HCT116 (cell line): ENCODE measurements around the gene NCBP3. TPM values are rescaled to one million over a fixed set of nuclear protein-coding genes. Genes with fewer than 3 reads are reported as not detected.

Experiments used
- ATAC-seq: fragments of 200-7000 bp; cut with Tn5 transposase; 2 replicates; pipeline ENCODE4 v1.9.1; 2020; ENCODE audit warnings: mild to moderate bottlenecking, moderate library complexity
- BruUV-seq: library from RNA; stranded (reverse); fragments of 400-500 nt; replicated peaks from 2 replicates; lab custom pipeline; 2021; lab: Mats Ljungman, UMichigan
- CTCF ChIA-PET: fragments of 300-600 bp; sonication (Branson Sonifier 250); formaldehyde crosslinking; loops from one replicate; lab custom pipeline; 2021; ENCODE audit warnings: antibody characterized with exemption; lab: Charles Lee
- POLR2A ChIA-PET: fragments of 300-600, 350-600 bp; sonication (Branson Sonifier 250); formaldehyde crosslinking; loops from one replicate; lab custom pipeline; 2021; ENCODE audit warnings: antibody characterized with exemption; lab: Charles Lee
- RAD21 ChIA-PET, 2 experiments: fragments of 300-600 bp; sonication (Branson Sonifier 250); formaldehyde crosslinking; loops; one replicate each; lab custom pipeline; 2023; ENCODE audit warnings: low total read pairs in 2 of 2; ENCODE audit not compliant: uncharacterized antibody in 2 of 2, unreplicated experiment in 2 of 2, low non-redundant PET in 1 of 2; lab: Charles Lee
- DNase-seq: peaks from one replicate; pipeline ENCODE4 v3.0.0-alpha.2; 2010; ENCODE audit warnings: low read depth, low spot score
- H2AFZ ChIP-seq: fragments of 200-600 bp; shearing (Covaris generic), sonication (generic); 2 replicates; pipeline ENCODE4 v1.6.1; 2017; ENCODE audit warnings: low read depth, mixed run types, mixed read lengths, antibody characterized with exemption, low read length; ENCODE audit not compliant: poor library complexity, severe bottlenecking
- H3K27ac ChIP-seq: 2 replicates; pipeline ENCODE4 v1.5.1; 2012; ENCODE audit warnings: low read depth, low read length
- H3K27me3 ChIP-seq: fragments of 200-600 bp; sonication (generic); 2 replicates; pipeline ENCODE4 v1.6.1; 2016; ENCODE audit warnings: mixed run types, low read length, mixed read lengths; ENCODE audit not compliant: insufficient read depth
- H3K36me3 ChIP-seq, 2 experiments: fragments of 200-500 bp in 1 of 2; fragments of 200-600 bp in 1 of 2; sonication (Bioruptor generic) in 1 of 2; sonication (generic) in 1 of 2; 2 replicates each; pipeline versions ENCODE4 v1.5.1 to v1.6.1; 2014 to 2016; ENCODE audit warnings: low read length in 2 of 2, inconsistent platforms in 1 of 2, mixed read lengths in 1 of 2, mixed run types in 1 of 2; ENCODE audit not compliant: insufficient read depth in 2 of 2, control insufficient read depth in 1 of 2
- H3K4me1 ChIP-seq, 2 experiments: fragments of 200-600 bp in 1 of 2; sonication (generic) in 1 of 2; 2 replicates each; pipeline versions ENCODE4 v1.5.1 to v1.6.1; 2012 to 2017; ENCODE audit warnings: low read length in 2 of 2, inconsistent platforms in 1 of 2, mild to moderate bottlenecking in 1 of 2, mixed read lengths in 1 of 2, mixed run types in 1 of 2, moderate library complexity in 1 of 2; ENCODE audit not compliant: insufficient read depth in 2 of 2, control insufficient read depth in 1 of 2
- H3K4me2 ChIP-seq: fragments of 200-600 bp; sonication (generic); 2 replicates; pipeline ENCODE4 v1.6.1; 2017; ENCODE audit warnings: mixed run types, low read length, mixed read lengths
- H3K4me3 ChIP-seq, 2 experiments: fragments of 200-600 bp in 1 of 2; sonication (generic) in 1 of 2; replicated peaks in 1 of 2; 2 replicates each; pipeline ENCODE4 v1.5.1; 2011 to 2016; ENCODE audit warnings: low read length in 2 of 2, control low read depth in 1 of 2, low read depth in 1 of 2, mild to moderate bottlenecking in 1 of 2, mixed read lengths in 1 of 2, mixed run types in 1 of 2
- H3K79me2 ChIP-seq: fragments of 200-600 bp; sonication (generic); 2 replicates; pipeline ENCODE4 v1.6.1; 2017; ENCODE audit warnings: mild to moderate bottlenecking, mixed run types, low read length, moderate library complexity, mixed read lengths; ENCODE audit not compliant: insufficient read depth
- H3K9ac ChIP-seq: fragments of 200-600 bp; sonication (generic); 2 replicates; pipeline ENCODE4 v1.6.1; 2016; ENCODE audit warnings: low read length, mixed read lengths
- H3K9me2 ChIP-seq: fragments of 200-600 bp; sonication (generic), shearing (Covaris generic); 2 replicates; pipeline ENCODE4 v1.6.1; 2017; ENCODE audit warnings: mixed run types, mild to moderate bottlenecking, moderate library complexity; ENCODE audit not compliant: insufficient read depth
- H3K9me3 ChIP-seq, 2 experiments: fragments of 200-500 bp in 1 of 2; fragments of 200-600 bp in 1 of 2; sonication (Bioruptor generic) in 1 of 2; sonication (generic) in 1 of 2; 2 replicates each; pipeline ENCODE4 v1.6.1; 2014 to 2017; ENCODE audit warnings: low read length in 2 of 2, mixed read lengths in 2 of 2, inconsistent platforms in 1 of 2, low read depth in 1 of 2, mild to moderate bottlenecking in 1 of 2, mixed run types in 1 of 2, moderate library complexity in 1 of 2; ENCODE audit not compliant: control insufficient read depth in 1 of 2, insufficient read depth in 1 of 2
- H4K20me1 ChIP-seq: fragments of 200-600 bp; sonication (generic), shearing (Covaris generic); 2 replicates; pipeline ENCODE4 v1.6.1; 2017; ENCODE audit warnings: mixed run types, mild to moderate bottlenecking, moderate library complexity; ENCODE audit not compliant: insufficient read depth
- CBX3 ChIP-seq: IDR thresholded peaks from 2 replicates; pipeline ENCODE4 v1.6.1; 2012; ENCODE audit warnings: low read depth
- CEBPB ChIP-seq: IDR thresholded peaks from 2 replicates; pipeline ENCODE4 v1.6.1; 2012; ENCODE audit warnings: low read depth
- EGR1 ChIP-seq: IDR thresholded peaks from 2 replicates; pipeline ENCODE4 v1.6.1; 2012; ENCODE audit warnings: low read depth
- ELF1 ChIP-seq: IDR thresholded peaks from 2 replicates; pipeline ENCODE4 v1.6.1; 2012; ENCODE audit warnings: low read depth, borderline replicate concordance
- EZH2 ChIP-seq: fragments of 200-600 bp; sonication (generic); IDR thresholded peaks from 2 replicates; pipeline ENCODE4 v1.6.1; 2017; ENCODE audit warnings: antibody characterized with exemption, mixed run types
- EZH2phosphoT487 ChIP-seq: fragments of 200-600 bp; IDR thresholded peaks from 2 replicates; pipeline ENCODE4 v1.6.1; 2018; ENCODE audit warnings: antibody characterized with exemption, borderline replicate concordance
- FOSL1 ChIP-seq: IDR thresholded peaks from 2 replicates; pipeline ENCODE4 v1.6.1; 2012; ENCODE audit warnings: low read depth
- JUND ChIP-seq: IDR thresholded peaks from 2 replicates; pipeline ENCODE4 v1.6.1; 2012
- POLR2A ChIP-seq: IDR thresholded peaks from 2 replicates; pipeline ENCODE4 v1.7.0; 2011; ENCODE audit warnings: borderline replicate concordance; ENCODE audit not compliant: insufficient read depth, insufficient read length; ENCODE audit errors: extremely low read depth
- POLR2AphosphoS5 ChIP-seq: IDR thresholded peaks from 2 replicates; pipeline ENCODE4 v1.6.1; 2011; ENCODE audit warnings: mild to moderate bottlenecking, low read depth, low read length, moderate library complexity
- RAD21 ChIP-seq: IDR thresholded peaks from 2 replicates; pipeline ENCODE4 v1.6.1; 2012; ENCODE audit warnings: low read depth, mild to moderate bottlenecking
- SIN3A ChIP-seq: IDR thresholded peaks from 2 replicates; pipeline ENCODE4 v1.6.1; 2012; ENCODE audit warnings: low read depth
- SRF ChIP-seq: IDR thresholded peaks from 2 replicates; pipeline ENCODE4 v1.6.1; 2012; ENCODE audit warnings: low read depth
- TCF7L2 ChIP-seq: IDR thresholded peaks from 2 replicates; pipeline ENCODE4 v1.7.0; 2011; ENCODE audit warnings: borderline replicate concordance, inconsistent platforms; ENCODE audit not compliant: insufficient read depth, insufficient read length; ENCODE audit errors: extremely low read depth
- YY1 ChIP-seq: IDR thresholded peaks from 2 replicates; pipeline ENCODE4 v1.6.1; 2011; ENCODE audit warnings: low read length, low read depth, moderate library complexity, mild to moderate bottlenecking; ENCODE audit not compliant: insufficient replicate concordance; ENCODE audit errors: extremely low read depth
- ZNF274 ChIP-seq: fragments of 200-500 bp; sonication (Bioruptor generic); IDR thresholded peaks from 2 replicates; pipeline ENCODE4 v1.6.1; 2014; ENCODE audit warnings: mild to moderate bottlenecking, low read depth, low read length, inconsistent platforms
- intact Hi-C: fragments of 100-400 bp; cut with micrococcal nuclease; formaldehyde crosslinking; loops from 2 replicates; pipeline ENCODE4 v1.10.0; 2022
- total RNA-seq: library from RNA; stranded (reverse); gene quantifications from one replicate; pipeline ENCODE4 v1.2.1, GENCODE V29; 2021; ENCODE audit not compliant: unreplicated experiment
- TF ChIP-seq, protein P1 (sequence below): IDR thresholded peaks from 2 replicates; pipeline ENCODE4 v1.6.1; 2012
- TF ChIP-seq, protein P2 (sequence below): IDR thresholded peaks from 2 replicates; pipeline ENCODE4 v1.6.1; 2012
- TF ChIP-seq, protein P3 (sequence below), 3 experiments: fragments of 200-600 bp in 1 of 3; sonication (generic) in 1 of 3; IDR thresholded peaks in 2 of 3; conservative IDR thresholded peaks in 1 of 3; 2 replicates each; pipeline ENCODE4 v1.5.1; 2012 to 2017; ENCODE audit warnings: low read depth in 2 of 3, low read length in 2 of 3, antibody characterized with exemption in 1 of 3, borderline replicate concordance in 1 of 3, control low read depth in 1 of 3, mild to moderate bottlenecking in 1 of 3, mixed read lengths in 1 of 3, mixed run types in 1 of 3, moderate library complexity in 1 of 3; ENCODE audit not compliant: insufficient read depth in 1 of 3

NCBP3 gene
- total RNA-seq, 1 experiment from 2014 or later = 46.5 TPM

DNA sequence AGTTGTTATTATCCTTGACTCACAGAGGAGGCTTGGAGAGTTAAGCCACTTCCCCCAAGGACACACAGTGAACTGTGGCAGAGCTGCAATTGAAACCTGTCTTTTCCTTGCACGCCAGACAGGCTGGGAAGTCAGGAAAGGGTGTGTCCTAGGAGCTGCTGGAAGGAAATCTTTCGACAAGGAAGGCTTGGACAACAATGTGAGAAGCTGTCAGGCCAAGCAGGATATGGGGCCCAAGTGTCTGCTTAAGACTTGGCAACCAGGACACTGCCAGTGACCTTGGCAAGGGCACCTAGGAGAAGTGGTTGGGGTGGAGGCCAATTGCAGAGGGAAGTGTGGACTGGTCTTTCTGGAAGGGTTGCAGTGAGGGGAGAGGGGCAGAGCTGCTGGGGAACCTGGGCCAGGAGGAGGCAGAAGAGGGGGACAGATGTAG is 48.9 kb upstream of the NCBP3 start:
- Histone ChIP-seq H4K20me1 (no peaks in the 10 kb centered on the region), H3K9me2 (no peaks in the 10 kb centered on the region), H3K27me3 (no peaks in the 10 kb centered on the region), H3K9me3 (no peaks in the 10 kb centered on the region), H3K4me3 (no peak overlapping the region), H2AFZ (no peak overlapping the region), H3K4me1 (peaks cover 34 to 47% of the 10 kb centered on the region in 2 experiments), H3K4me2 (no peak overlapping the region), H3K36me3 (no peaks in the 10 kb centered on the region), H3K27ac (no peak overlapping the region), H3K9ac (no peak overlapping the region), H3K79me2 (no peaks in the 10 kb centered on the region; the same call in 1 of the 2 replicates)
- RAD21 ChIA-PET = no interaction called here
- no peak for TF ChIP-seq YY1
- no peak for TF ChIP-seq ELF1
- no peak for TF ChIP-seq SRF
- TF ChIP-seq EGR1 = no peak
- TF ChIP-seq, protein P1, sequence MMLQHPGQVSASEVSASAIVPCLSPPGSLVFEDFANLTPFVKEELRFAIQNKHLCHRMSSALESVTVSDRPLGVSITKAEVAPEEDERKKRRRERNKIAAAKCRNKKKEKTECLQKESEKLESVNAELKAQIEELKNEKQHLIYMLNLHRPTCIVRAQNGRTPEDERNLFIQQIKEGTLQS = no peak
- TF ChIP-seq CBX3 = no peak
- TF ChIP-seq EZH2 = no peak
- TF ChIP-seq TCF7L2 = no peak
- TF ChIP-seq FOSL1 = no peak
- POLR2A ChIA-PET = no interaction called here
- CTCF ChIA-PET = interaction anchor here (0.7 to 1.8 kb wide), 4 partner anchors 11 to 440 kb away, joined by 3 to 8 read pairs (median 6); no protein-coding TSS in a partner anchor
- no TSS peak for BruUV-seq
- intact Hi-C loops = no loop called here
- DNase-seq (no peak), ATAC-seq (no peak)

DNA sequence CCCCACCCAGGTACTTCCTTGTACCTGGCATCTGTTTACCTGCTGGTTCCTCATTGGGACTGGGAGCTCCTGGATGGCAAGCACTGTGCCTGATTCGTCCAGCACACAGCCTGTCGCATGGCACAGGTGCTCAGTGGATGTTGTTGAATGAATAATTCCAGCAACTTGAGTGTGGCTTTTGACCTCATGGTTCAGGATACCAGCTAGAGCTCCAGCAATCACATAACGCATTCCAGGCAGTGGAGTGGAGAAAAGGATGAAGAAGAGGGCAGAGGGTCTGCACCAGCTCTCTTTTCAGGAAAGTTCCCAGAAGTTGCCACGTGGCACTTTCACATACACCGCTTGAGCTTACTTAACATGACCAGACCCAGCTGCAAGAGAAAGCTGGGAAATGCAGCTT is 48.1 kb upstream of the NCBP3 start:
- Histone ChIP-seq H3K27me3 (no peaks in the 10 kb centered on the region), H3K4me1 (peaks cover 41 to 55% of the 10 kb centered on the region in 2 experiments), H3K9me3 (no peaks in the 10 kb centered on the region), H3K79me2 (peaks cover 2% of the 10 kb centered on the region; the same call in 1 of the 2 replicates), H3K27ac (peak overlapping the region; percentile 87; the same call in 1 of the 2 replicates), H3K4me2 (peak overlapping the region; percentile 84), H2AFZ (no peak overlapping the region), H4K20me1 (no peaks in the 10 kb centered on the region), H3K4me3 (no peak overlapping the region), H3K9me2 (no peaks in the 10 kb centered on the region), H3K36me3 (no peaks in the 10 kb centered on the region), H3K9ac (no peak overlapping the region)
- intact Hi-C loops = no loop called here
- DNase-seq (no peak), ATAC-seq (no peak)
- RAD21 ChIA-PET = no interaction called here
- POLR2A ChIA-PET = no interaction called here
- CTCF ChIA-PET = interaction anchor here (1.2 to 1.8 kb wide), 3 partner anchors 11 to 157 kb away, joined by 5 to 8 read pairs (median 8); no protein-coding TSS in a partner anchor
- no TSS peak for BruUV-seq
- no peak for TF ChIP-seq ZNF274
- no peak for TF ChIP-seq SRF
- TF ChIP-seq EZH2phosphoT487 = no peak
- TF ChIP-seq, protein P1 = no peak
- no peak for TF ChIP-seq POLR2A
- no peak for TF ChIP-seq SIN3A
- TF ChIP-seq, protein P2, sequence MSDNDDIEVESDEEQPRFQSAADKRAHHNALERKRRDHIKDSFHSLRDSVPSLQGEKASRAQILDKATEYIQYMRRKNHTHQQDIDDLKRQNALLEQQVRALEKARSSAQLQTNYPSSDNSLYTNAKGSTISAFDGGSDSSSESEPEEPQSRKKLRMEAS = no peak
- no peak for TF ChIP-seq JUND
- TF ChIP-seq RAD21 = no peak
- no peak for TF ChIP-seq CEBPB
- TF ChIP-seq TCF7L2 = no peak
- TF ChIP-seq, protein P3, sequence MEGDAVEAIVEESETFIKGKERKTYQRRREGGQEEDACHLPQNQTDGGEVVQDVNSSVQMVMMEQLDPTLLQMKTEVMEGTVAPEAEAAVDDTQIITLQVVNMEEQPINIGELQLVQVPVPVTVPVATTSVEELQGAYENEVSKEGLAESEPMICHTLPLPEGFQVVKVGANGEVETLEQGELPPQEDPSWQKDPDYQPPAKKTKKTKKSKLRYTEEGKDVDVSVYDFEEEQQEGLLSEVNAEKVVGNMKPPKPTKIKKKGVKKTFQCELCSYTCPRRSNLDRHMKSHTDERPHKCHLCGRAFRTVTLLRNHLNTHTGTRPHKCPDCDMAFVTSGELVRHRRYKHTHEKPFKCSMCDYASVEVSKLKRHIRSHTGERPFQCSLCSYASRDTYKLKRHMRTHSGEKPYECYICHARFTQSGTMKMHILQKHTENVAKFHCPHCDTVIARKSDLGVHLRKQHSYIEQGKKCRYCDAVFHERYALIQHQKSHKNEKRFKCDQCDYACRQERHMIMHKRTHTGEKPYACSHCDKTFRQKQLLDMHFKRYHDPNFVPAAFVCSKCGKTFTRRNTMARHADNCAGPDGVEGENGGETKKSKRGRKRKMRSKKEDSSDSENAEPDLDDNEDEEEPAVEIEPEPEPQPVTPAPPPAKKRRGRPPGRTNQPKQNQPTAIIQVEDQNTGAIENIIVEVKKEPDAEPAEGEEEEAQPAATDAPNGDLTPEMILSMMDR (IDR thresholded peaks at IDR 0.05 in 2 of 3, conservative IDR thresholded peaks at IDR 0.05 in 1 of 3; ENCODE audit: borderline replicate concordance in 1 of 3, insufficient read depth in 1 of 3, low read depth in 2 of 3, low read length in 2 of 3) = no peak
- no peak for TF ChIP-seq EGR1
- no peak for TF ChIP-seq POLR2AphosphoS5
